K562 (cell line): Measurements from ENCODE around the gene PLEKHA1. TPM values are rescaled to one million over a fixed set of nuclear protein-coding genes. Genes with fewer than 3 reads are reported as not detected.

Source experiments
- ATAC-seq: fragments of 200-7000 bp; cut with Tn5 transposase; 3 replicates; pipeline ENCODE4 v1.9.1; 2020; ENCODE audit warnings: moderate library complexity
- BruUV-seq: library from RNA; stranded (reverse); fragments of 400-500 nt; replicated peaks from 2 replicates; lab custom pipeline; 2021; lab: Mats Ljungman, UMichigan
- CTCF ChIA-PET: fragments of 300-600 bp; formaldehyde crosslinking; extraction: SDS; loops from one replicate; lab custom pipeline; 2021; ENCODE audit warnings: low intra/inter-chr PET ratio; lab: Yijun Ruan, JAX
- POLR2A ChIA-PET: fragments of 300-600, 350-650 bp; sonication (Branson Sonifier 250); formaldehyde crosslinking; extraction: SDS; loops from one replicate; lab custom pipeline; 2021; ENCODE audit warnings: antibody characterized with exemption, inconsistent platforms; lab: Yijun Ruan, JAX
- DNase-seq, 4 experiments: peaks; one replicate each; pipeline versions ENCODE4 v3.0.0 to v3.0.0-alpha.2; 2011 to 2018; ENCODE audit warnings: low spot score in 3 of 4, mixed read lengths in 3 of 4; ENCODE audit errors: extremely low read depth in 1 of 4
- FAIRE-seq: peaks from 2 replicates; lab custom pipeline; 2011; peaks lifted over from hg19 to GRCh38; lab: Jason Lieb, UNC
- H2AFZ ChIP-seq: 2 replicates; pipeline ENCODE4 v1.6.0; 2011; ENCODE audit warnings: low read depth, low read length, control low read depth, inconsistent platforms
- H3K27ac ChIP-seq: fragments of 200-600 bp; 3 replicates; pipeline ENCODE4 v1.8.0; 2011; ENCODE audit warnings: low read depth, mild to moderate bottlenecking, control low read depth, inconsistent platforms, low read length, moderate library complexity, mixed read lengths; ENCODE audit errors: extremely low read depth
- H3K27me3 ChIP-seq, 2 experiments: fragments of 300-600 bp in 1 of 2; 2 replicates in 1 of 2; 3 replicates in 1 of 2; pipeline versions ENCODE4 v1.6.0 to v1.8.0; 2011; ENCODE audit warnings: inconsistent platforms in 2 of 2, low read length in 2 of 2, mild to moderate bottlenecking in 1 of 2, mixed read lengths in 1 of 2, moderate library complexity in 1 of 2; ENCODE audit not compliant: control insufficient read depth in 2 of 2, insufficient read depth in 2 of 2
- H3K36me3 ChIP-seq: fragments of 300-600 bp; 3 replicates; pipeline ENCODE4 v1.8.0; 2011; ENCODE audit warnings: mild to moderate bottlenecking, low read length, inconsistent platforms; ENCODE audit not compliant: control insufficient read depth, insufficient read depth
- H3K4me1 ChIP-seq, 2 experiments: fragments of 200-600 bp in 1 of 2; replicated peaks in 1 of 2; 2 replicates in 1 of 2; 3 replicates in 1 of 2; pipeline versions ENCODE4 v1.5.1 to v1.8.0; 2011; ENCODE audit warnings: inconsistent platforms in 2 of 2, low read length in 2 of 2, mild to moderate bottlenecking in 1 of 2, mixed read lengths in 1 of 2, moderate library complexity in 1 of 2; ENCODE audit not compliant: control insufficient read depth in 2 of 2, insufficient read depth in 2 of 2
- H3K4me2 ChIP-seq: 2 replicates; pipeline ENCODE4 v1.6.1; 2011; ENCODE audit warnings: low read length, control low read depth, inconsistent platforms, mixed read lengths; ENCODE audit not compliant: insufficient read depth
- H3K4me3 ChIP-seq: fragments of 200-600 bp; sonication (generic), shearing (Covaris generic); 2 replicates; pipeline ENCODE4 v1.5.1; 2016; ENCODE audit warnings: control low read depth, inconsistent platforms
- H3K79me2 ChIP-seq: fragments of 200-600 bp; 3 replicates; pipeline ENCODE4 v1.8.0; 2011; ENCODE audit warnings: low read length, inconsistent platforms; ENCODE audit not compliant: control insufficient read depth, insufficient read depth
- H3K9ac ChIP-seq, 2 experiments: 2 replicates each; pipeline versions ENCODE4 v1.6.0 to v1.6.1; 2011; ENCODE audit warnings: low read depth in 2 of 2, low read length in 2 of 2, control low read depth in 1 of 2, inconsistent platforms in 1 of 2, mild to moderate bottlenecking in 1 of 2, mixed read lengths in 1 of 2; ENCODE audit not compliant: insufficient read depth in 1 of 2
- H3K9me1 ChIP-seq: one replicate; pipeline ENCODE4 v1.6.0; 2011; ENCODE audit warnings: inconsistent platforms, mild to moderate bottlenecking, low read length, moderate library complexity; ENCODE audit not compliant: control insufficient read depth, insufficient read depth
- H3K9me3 ChIP-seq: replicated peaks from 2 replicates; pipeline ENCODE4 v1.5.1; 2011; ENCODE audit warnings: low read depth, low read length, inconsistent platforms; ENCODE audit not compliant: control insufficient read depth, insufficient read depth
- H4K20me1 ChIP-seq: replicated peaks from 2 replicates; pipeline ENCODE4 v1.6.1; 2011; ENCODE audit warnings: low read length, inconsistent platforms, mixed read lengths; ENCODE audit not compliant: control insufficient read depth, insufficient read depth
- BRD9 ChIP-seq: fragments of 450-650 bp; IDR thresholded peaks from 2 replicates; pipeline ENCODE4 v1.6.1; 2018; ENCODE audit warnings: low read depth; ENCODE audit not compliant: partially characterized antibody
- ELK1 ChIP-seq: sonication (generic); formaldehyde crosslinking; IDR thresholded peaks from 2 replicates; pipeline ENCODE4 v1.8.1; 2022; ENCODE audit warnings: missing genetic modification reagents
- HDAC1 ChIP-seq, 2 experiments: fragments of 450-650 bp; IDR thresholded peaks; 2 replicates each; pipeline ENCODE4 v1.6.1; 2016 to 2017; ENCODE audit warnings: inconsistent platforms in 1 of 2, mild to moderate bottlenecking in 1 of 2, moderate library complexity in 1 of 2
- NR2F6 ChIP-seq: fragments of 450-650 bp; formaldehyde crosslinking; IDR thresholded peaks from 2 replicates; pipeline ENCODE4 v1.4.0; 2020; ENCODE audit warnings: mild to moderate bottlenecking
- RCOR1 ChIP-seq, 2 experiments: IDR thresholded peaks; 2 replicates each; pipeline ENCODE4 v1.6.1; 2012; ENCODE audit warnings: low read depth in 2 of 2, low read length in 2 of 2, borderline replicate concordance in 1 of 2, improper control_type of control experiment in 1 of 2
- WGBS: fragments of 100-300 bp; shearing (Covaris generic); methylation state at CpG from one replicate; pipeline ENCODE4 v1.1.6; 2016; ENCODE audit warnings: low coverage, mixed read lengths; ENCODE audit not compliant: insufficient coverage; ENCODE audit errors: missing lambda C conversion rate; 5-methylcytosine and 5-hydroxymethylcytosine counted together
- in situ Hi-C: fragments of 300-500 bp; cut with MboI; formaldehyde crosslinking; loops from 4 replicates; pipeline ENCODE4 v1.15.0; 2018; ENCODE audit warnings: inconsistent platforms, mixed read lengths
- intact Hi-C: fragments of 100-400 bp; cut with micrococcal nuclease; formaldehyde crosslinking; loops from 2 replicates; pipeline ENCODE4 v1.14.2; 2022
- polyA plus RNA-seq, 8 experiments: library from polyadenylated mRNA; depleted of rRNA in 4 of 8; stranded (reverse) in 5 of 8; unstranded in 3 of 8; fragments of >200 nt; fragmentation: Nextera tagmentation in 2 of 8; fragmentation: Illumina TruSeq in 1 of 8; extraction: Ambion mirVana in 2 of 8; extraction: Trizol in 1 of 8; gene quantifications; 2 replicates each; pipeline versions ENCODE4 v1.2.1 to v1.2.3, GENCODE V29; 2011 to 2014; ENCODE audit warnings: inconsistent platforms in 1 of 8, missing spikeins in 1 of 8
- total RNA-seq, 7 experiments: library from RNA; depleted of rRNA in 6 of 7; stranded (reverse); fragments of >200 nt in 6 of 7; fragmentation: Illumina TruSeq in 2 of 7; extraction: Trizol in 2 of 7; gene quantifications; 2 replicates each; pipeline versions ENCODE4 v1.2.1 to v1.2.3, GENCODE V29; 2011 to 2021; ENCODE audit warnings: low replicate concordance in 1 of 7
- TF ChIP-seq, protein P1 (sequence below): fragments of 250-450 bp; sonication (Bioruptor Pico); IDR thresholded peaks from 2 replicates; pipeline ENCODE4 v1.4.0; 2020; ENCODE audit warnings: borderline replicate concordance

The PLEKHA1 gene
- total and polyA plus RNA-seq, 9 of the 15 experiments (the other 6 are each of a cell fraction or from before 2014, with no cell fraction given): 0.05 to 4.7 (median 1.0) TPM

GRCh38 chr10:122464250-122464510, 89.7 kb downstream of the PLEKHA1 start:
- Histone ChIP-seq H3K9ac (no peak overlapping the region), H3K27me3 (peaks cover 0 to 38% of the 10 kb centered on the region in 2 experiments; a peak in 3 of 5 replicates), H4K20me1 (no peaks in the 10 kb centered on the region), H3K9me1 (no peaks in the 10 kb centered on the region), H3K4me1 (no peaks in the 10 kb centered on the region), H3K27ac (no peak overlapping the region), H3K4me3 (no peak overlapping the region), H2AFZ (no peak overlapping the region), H3K79me2 (no peaks in the 10 kb centered on the region), H3K9me3 (no peaks in the 10 kb centered on the region), H3K36me3 (no peaks in the 10 kb centered on the region), H3K4me2 (no peak overlapping the region)
- FAIRE-seq: no peak
- WGBS: 0% methylated on average over 3 of the region's 4 CpGs
- TF ChIP-seq NR2F6 (CRISPR knock-in tag) (no peak), HDAC1 (IDR thresholded peaks at IDR 0.05) (no peak), BRD9 (no peak), ELK1 (CRISPR knock-in tag) (no peak), RCOR1 (IDR thresholded peaks at IDR 0.05; ENCODE audit: borderline replicate concordance in 1 of 2, low read depth in 2 of 2, low read length in 2 of 2) (no peak)
- TF ChIP-seq, protein P1, sequence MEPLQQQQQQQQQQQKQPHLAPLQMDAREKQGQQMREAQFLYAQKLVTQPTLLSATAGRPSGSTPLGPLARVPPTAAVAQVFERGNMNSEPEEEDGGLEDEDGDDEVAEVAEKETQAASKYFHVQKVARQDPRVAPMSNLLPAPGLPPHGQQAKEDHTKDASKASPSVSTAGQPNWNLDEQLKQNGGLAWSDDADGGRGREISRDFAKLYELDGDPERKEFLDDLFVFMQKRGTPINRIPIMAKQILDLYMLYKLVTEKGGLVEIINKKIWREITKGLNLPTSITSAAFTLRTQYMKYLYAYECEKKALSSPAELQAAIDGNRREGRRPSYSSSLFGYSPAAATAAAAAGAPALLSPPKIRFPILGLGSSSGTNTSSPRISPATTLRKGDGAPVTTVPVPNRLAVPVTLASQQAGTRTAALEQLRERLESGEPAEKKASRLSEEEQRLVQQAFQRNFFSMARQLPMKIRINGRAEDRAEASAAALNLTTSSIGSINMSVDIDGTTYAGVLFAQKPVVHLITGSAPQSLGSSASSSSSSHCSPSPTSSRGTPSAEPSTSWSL (CRISPR knock-in tag): no peak
- ChIA-PET CTCF (no interaction called here), POLR2A (no interaction called here)
- no peak for DNase-seq
- intact Hi-C loops (no loop called here), in situ Hi-C loops (no loop called here)
- no TSS peak for BruUV-seq
- no peak for ATAC-seq
